Liver (tissue), 3 donors: ENCODE measurements around the gene KPNA5.

Source experiments
- EGR1 ChIP-seq, 2 donors: IDR thresholded peaks; 2 replicates each; pipeline ENCODE4 v1.6.1; 2016 to 2018; ENCODE audit warnings: antibody characterized with exemption in 2 of 2, low read depth in 2 of 2
- FOXA1 ChIP-seq: IDR thresholded peaks from 2 replicates; pipeline ENCODE4 v1.6.1; 2016; ENCODE audit warnings: antibody characterized with exemption
- GABPA ChIP-seq, 2 donors: IDR thresholded peaks in 1 of 2; conservative IDR thresholded peaks in 1 of 2; 2 replicates each; pipeline ENCODE4 v1.6.1; 2016; ENCODE audit warnings: antibody characterized with exemption in 2 of 2, mild to moderate bottlenecking in 1 of 2, moderate library complexity in 1 of 2
- JUND ChIP-seq, 2 donors: IDR thresholded peaks; 2 replicates each; pipeline ENCODE4 v1.6.1; 2016; ENCODE audit warnings: antibody characterized with exemption in 2 of 2
- MAX ChIP-seq: IDR thresholded peaks from 2 replicates; pipeline ENCODE4 v1.6.1; 2016; ENCODE audit warnings: antibody characterized with exemption
- RAD21 ChIP-seq, 2 donors: IDR thresholded peaks; 2 replicates each; pipeline ENCODE4 v1.6.1; 2016; ENCODE audit warnings: antibody characterized with exemption in 2 of 2, mild to moderate bottlenecking in 2 of 2
- TAF1 ChIP-seq: conservative IDR thresholded peaks from 2 replicates; pipeline ENCODE4 v1.6.1; 2016; ENCODE audit warnings: antibody characterized with exemption, mild to moderate bottlenecking
- YY1 ChIP-seq: IDR thresholded peaks from 2 replicates; pipeline ENCODE4 v1.6.1; 2016; ENCODE audit warnings: antibody characterized with exemption, mild to moderate bottlenecking
- TF ChIP-seq, protein P1 (sequence below): fragments of 150-350 bp; IDR thresholded peaks from 2 replicates; pipeline ENCODE4 v1.5.1; 2017; ENCODE audit warnings: improper control_type of control experiment, low read depth, low read length; ENCODE audit not compliant: missing input control
- TF ChIP-seq, protein P2 (sequence below): IDR thresholded peaks from 2 replicates; pipeline ENCODE4 v1.6.1; 2016; ENCODE audit warnings: antibody characterized with exemption, mild to moderate bottlenecking
- TF ChIP-seq, protein P3 (sequence below): IDR thresholded peaks from 2 replicates; pipeline ENCODE4 v1.6.1; 2016; ENCODE audit warnings: antibody characterized with exemption
- donor health status: healthy.
- donor health status: healthy.

- TF ChIP-seq EGR1 (IDR thresholded peaks at IDR 0.05; ENCODE audit: low read depth in 2 of 2) (no peak), MAX (no peak), RAD21 (IDR thresholded peaks at IDR 0.05) (no peak), FOXA1 (no peak), TAF1 (no peak), JUND (IDR thresholded peaks at IDR 0.05) (no peak), GABPA (IDR thresholded peaks at IDR 0.05 in 1 of 2, conservative IDR thresholded peaks at IDR 0.05 in 1 of 2) (no peak), YY1 (no peak)
- TF ChIP-seq, protein P1, sequence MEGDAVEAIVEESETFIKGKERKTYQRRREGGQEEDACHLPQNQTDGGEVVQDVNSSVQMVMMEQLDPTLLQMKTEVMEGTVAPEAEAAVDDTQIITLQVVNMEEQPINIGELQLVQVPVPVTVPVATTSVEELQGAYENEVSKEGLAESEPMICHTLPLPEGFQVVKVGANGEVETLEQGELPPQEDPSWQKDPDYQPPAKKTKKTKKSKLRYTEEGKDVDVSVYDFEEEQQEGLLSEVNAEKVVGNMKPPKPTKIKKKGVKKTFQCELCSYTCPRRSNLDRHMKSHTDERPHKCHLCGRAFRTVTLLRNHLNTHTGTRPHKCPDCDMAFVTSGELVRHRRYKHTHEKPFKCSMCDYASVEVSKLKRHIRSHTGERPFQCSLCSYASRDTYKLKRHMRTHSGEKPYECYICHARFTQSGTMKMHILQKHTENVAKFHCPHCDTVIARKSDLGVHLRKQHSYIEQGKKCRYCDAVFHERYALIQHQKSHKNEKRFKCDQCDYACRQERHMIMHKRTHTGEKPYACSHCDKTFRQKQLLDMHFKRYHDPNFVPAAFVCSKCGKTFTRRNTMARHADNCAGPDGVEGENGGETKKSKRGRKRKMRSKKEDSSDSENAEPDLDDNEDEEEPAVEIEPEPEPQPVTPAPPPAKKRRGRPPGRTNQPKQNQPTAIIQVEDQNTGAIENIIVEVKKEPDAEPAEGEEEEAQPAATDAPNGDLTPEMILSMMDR: no peak
- TF ChIP-seq, protein P2, sequence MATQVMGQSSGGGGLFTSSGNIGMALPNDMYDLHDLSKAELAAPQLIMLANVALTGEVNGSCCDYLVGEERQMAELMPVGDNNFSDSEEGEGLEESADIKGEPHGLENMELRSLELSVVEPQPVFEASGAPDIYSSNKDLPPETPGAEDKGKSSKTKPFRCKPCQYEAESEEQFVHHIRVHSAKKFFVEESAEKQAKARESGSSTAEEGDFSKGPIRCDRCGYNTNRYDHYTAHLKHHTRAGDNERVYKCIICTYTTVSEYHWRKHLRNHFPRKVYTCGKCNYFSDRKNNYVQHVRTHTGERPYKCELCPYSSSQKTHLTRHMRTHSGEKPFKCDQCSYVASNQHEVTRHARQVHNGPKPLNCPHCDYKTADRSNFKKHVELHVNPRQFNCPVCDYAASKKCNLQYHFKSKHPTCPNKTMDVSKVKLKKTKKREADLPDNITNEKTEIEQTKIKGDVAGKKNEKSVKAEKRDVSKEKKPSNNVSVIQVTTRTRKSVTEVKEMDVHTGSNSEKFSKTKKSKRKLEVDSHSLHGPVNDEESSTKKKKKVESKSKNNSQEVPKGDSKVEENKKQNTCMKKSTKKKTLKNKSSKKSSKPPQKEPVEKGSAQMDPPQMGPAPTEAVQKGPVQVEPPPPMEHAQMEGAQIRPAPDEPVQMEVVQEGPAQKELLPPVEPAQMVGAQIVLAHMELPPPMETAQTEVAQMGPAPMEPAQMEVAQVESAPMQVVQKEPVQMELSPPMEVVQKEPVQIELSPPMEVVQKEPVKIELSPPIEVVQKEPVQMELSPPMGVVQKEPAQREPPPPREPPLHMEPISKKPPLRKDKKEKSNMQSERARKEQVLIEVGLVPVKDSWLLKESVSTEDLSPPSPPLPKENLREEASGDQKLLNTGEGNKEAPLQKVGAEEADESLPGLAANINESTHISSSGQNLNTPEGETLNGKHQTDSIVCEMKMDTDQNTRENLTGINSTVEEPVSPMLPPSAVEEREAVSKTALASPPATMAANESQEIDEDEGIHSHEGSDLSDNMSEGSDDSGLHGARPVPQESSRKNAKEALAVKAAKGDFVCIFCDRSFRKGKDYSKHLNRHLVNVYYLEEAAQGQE: no peak
- TF ChIP-seq, protein P3, sequence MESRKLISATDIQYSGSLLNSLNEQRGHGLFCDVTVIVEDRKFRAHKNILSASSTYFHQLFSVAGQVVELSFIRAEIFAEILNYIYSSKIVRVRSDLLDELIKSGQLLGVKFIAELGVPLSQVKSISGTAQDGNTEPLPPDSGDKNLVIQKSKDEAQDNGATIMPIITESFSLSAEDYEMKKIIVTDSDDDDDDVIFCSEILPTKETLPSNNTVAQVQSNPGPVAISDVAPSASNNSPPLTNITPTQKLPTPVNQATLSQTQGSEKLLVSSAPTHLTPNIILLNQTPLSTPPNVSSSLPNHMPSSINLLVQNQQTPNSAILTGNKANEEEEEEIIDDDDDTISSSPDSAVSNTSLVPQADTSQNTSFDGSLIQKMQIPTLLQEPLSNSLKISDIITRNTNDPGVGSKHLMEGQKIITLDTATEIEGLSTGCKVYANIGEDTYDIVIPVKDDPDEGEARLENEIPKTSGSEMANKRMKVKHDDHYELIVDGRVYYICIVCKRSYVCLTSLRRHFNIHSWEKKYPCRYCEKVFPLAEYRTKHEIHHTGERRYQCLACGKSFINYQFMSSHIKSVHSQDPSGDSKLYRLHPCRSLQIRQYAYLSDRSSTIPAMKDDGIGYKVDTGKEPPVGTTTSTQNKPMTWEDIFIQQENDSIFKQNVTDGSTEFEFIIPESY: no peak
Measured at GRCh38 chr6:116663308-116663707, 17.7 kb upstream of the KPNA5 start.
